WI38 (cell line): ENCODE results near the gene MOB3A.
"Not testable (repeated sequence)": the region's sequence is repeated elsewhere in the genome, so short reads cannot be mapped to it uniquely, and the experiment has no call there.

ENCODE experiments used
- H3K4me3 ChIP-seq: 2 replicates; pipeline ENCODE4 v1.5.1; 2011; ENCODE audit warnings: low read depth, mild to moderate bottlenecking, control low read depth, low read length
- CTCF ChIP-seq: IDR thresholded peaks from 2 replicates; pipeline ENCODE4 v1.5.1; 2012; ENCODE audit warnings: low read depth, mild to moderate bottlenecking, control low read depth, low read length

The MOB3A gene

DNA sequence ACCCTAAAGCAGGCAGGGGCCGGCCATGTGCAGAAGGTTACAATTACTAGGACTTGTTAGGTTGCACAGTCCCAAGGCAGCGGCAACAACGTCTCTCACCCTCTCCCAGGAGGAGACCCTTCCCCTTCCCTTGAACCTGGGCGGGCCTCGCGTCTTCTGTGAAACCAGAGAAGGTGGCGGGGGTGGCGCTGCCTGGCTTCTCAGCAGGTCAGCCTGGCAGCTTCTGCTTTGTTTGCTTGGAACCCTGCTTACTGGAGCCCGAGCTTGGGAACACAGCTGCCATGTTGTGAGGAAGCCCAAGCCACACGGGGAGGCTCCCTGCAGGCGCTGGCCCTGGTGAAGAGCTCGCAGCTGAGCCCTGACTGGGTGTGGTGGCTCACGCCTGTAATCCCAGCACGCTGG, 60.5 kb downstream of the MOB3A start:
- TF ChIP-seq CTCF: no peak
- H3K4me3 ChIP-seq: no peak overlapping the region

DNA sequence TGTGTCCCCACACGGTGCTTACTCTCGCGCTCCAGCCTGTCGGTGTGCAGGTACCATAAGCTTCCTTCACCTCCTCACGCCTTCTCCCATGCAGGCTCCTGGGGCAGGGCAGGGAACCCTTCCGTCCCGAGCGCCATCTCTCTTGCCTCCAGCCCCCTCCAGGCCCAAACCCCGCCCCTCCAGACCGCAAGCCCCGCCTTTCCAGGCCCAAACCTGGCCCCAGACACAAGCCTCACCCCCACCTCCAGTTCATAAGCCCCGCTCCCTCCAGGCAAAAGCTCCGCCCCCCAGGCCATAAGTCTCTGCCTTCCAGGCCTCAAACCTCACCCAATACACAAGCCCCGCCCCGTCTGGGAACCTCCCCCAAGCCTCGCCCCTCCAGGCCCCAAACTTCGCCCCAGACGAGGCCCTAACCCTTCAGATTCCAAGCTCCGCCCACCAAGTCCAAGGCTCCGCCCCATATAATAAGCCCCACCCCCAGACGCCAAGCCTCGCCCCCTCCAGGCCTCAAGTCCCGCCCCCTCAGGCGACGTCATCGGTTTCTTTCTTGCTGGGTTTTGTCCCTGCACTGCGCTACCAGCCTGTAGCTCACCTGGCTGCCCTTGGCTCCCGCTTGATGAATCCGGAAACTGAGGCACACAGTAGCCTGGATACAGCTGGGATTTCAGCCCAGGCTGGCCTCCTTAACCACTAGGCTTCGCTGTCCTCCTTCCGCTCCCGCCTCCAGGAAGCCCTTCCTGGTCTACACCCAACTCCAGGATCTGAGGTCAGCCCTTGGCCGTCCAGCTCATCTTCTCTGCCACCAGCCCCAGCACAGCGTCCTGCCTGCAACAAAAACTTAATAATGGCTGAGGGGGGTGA, 61.2 kb downstream of the MOB3A start:
- no peak overlapping the region for H3K4me3 ChIP-seq
- no peak for TF ChIP-seq CTCF

DNA sequence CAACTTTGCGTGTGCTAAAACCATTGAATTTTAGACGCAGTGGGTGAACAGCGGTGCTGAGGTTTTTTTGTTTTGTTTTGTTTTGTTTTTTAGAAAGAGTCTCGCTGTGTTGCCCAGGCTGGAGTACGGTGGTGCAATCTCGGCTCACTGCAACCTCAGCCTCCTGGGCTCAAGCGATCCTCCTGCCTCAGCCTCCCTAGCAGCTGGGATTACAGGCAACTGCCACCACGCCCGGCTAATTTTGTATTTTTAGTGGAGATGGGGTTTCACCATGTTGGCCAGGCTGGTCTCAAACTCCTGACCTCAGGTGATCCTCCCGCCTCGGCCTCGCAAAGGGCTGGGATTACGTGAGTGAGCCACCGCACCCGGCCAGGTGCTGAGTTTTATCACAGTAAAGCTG, 61.9 kb downstream of the MOB3A start:
- not testable (repeated sequence) for H3K4me3 ChIP-seq

DNA sequence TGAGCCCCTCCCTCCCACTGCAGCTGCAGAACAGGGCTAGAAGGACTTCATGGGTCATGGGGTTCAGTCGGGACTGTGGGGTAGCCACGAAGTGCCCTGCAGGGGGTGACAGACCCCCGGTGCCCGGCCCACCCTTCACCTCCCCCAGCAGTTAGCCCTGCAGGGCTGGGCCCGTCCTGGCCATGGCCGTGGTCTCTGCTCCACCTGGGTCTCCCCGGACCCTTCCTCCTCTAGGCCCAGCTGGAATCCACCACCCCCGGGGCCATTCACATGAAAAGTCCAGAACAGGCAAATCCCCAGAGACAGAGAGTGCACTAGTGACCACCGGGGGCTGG, 62.3 kb downstream of the MOB3A start:
- no peak overlapping the region for H3K4me3 ChIP-seq
- TF ChIP-seq CTCF: no peak

GRCh38 chr19:2033115-2033824, 62.9 kb downstream of the MOB3A start:
- no peak overlapping the region for H3K4me3 ChIP-seq
- TF ChIP-seq CTCF: no peak

GRCh38 chr19:2032296-2032941, 63.7 kb downstream of the MOB3A start:
- H3K4me3 ChIP-seq: no peak overlapping the region
- TF ChIP-seq CTCF: no peak

DNA sequence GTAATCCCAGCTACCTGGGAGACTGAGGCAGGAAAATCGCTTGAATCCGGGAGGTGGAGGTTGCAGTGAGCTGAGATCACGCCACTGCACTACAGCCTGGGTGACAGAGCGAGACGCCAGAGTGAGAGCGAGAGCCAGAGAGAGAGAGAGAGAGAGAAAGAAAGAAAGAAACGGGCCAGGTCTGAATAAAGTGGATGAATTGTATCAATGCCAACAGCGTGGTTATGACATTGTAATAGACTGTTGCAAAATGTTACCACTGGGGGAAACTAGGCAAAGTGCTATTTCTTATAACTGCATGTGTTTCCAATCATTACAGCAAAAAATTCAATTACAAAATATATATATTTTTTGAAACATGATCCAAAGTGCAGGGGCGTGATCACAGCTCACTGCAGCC, 68.8 kb downstream of the MOB3A start:
- TF ChIP-seq CTCF: no peak
- no peak overlapping the region for H3K4me3 ChIP-seq
